ENCODE results near the gene KCNN4.

DNA sequence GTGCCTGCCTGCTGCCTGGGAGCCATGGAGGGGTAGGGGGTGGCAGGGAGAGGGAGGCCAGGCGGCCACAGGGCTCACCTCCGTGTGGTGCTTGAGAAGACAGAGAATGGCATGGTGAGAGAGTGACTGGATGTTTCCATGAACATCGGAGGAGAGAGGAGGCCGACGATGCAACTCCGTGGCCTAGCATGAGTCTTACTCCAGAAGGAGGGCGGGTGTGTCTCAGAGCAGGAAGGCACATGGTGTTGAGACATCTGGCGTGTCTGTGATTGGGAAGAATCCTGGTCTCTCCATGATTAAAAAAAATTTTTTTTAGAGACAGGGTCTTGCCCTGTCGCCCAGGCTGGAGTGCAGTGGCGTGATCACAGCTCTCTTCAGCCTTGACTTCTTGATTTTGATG, 59.8 kb downstream of the KCNN4 start:
- TF ChIP-seq, protein P1, sequence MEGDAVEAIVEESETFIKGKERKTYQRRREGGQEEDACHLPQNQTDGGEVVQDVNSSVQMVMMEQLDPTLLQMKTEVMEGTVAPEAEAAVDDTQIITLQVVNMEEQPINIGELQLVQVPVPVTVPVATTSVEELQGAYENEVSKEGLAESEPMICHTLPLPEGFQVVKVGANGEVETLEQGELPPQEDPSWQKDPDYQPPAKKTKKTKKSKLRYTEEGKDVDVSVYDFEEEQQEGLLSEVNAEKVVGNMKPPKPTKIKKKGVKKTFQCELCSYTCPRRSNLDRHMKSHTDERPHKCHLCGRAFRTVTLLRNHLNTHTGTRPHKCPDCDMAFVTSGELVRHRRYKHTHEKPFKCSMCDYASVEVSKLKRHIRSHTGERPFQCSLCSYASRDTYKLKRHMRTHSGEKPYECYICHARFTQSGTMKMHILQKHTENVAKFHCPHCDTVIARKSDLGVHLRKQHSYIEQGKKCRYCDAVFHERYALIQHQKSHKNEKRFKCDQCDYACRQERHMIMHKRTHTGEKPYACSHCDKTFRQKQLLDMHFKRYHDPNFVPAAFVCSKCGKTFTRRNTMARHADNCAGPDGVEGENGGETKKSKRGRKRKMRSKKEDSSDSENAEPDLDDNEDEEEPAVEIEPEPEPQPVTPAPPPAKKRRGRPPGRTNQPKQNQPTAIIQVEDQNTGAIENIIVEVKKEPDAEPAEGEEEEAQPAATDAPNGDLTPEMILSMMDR (IDR thresholded peaks at IDR 0.05), result no peak
- TF ChIP-seq ELF1 (IDR thresholded peaks at IDR 0.05) (no peak), GABPA (IDR thresholded peaks at IDR 0.05; ENCODE audit: low read depth) (no peak), TAF1 (IDR thresholded peaks at IDR 0.05; ENCODE audit: borderline replicate concordance, low read depth, low read length) (no peak), SMC3 (IDR thresholded peaks at IDR 0.05; ENCODE audit: low read depth, low read length) (no peak), POLR2AphosphoS5 (IDR thresholded peaks at IDR 0.05; ENCODE audit: low read depth, low read length) (no peak)

Measured in SK-N-SH (cell line).